GM18499 (cell line): ENCODE measurements around the gene HBM.
"Not testable (repeated sequence)": the region's sequence is repeated elsewhere in the genome, so short reads cannot be mapped to it uniquely, and the experiment has no call there.

ENCODE experiments used
- ATAC-seq: cut with Tn5 transposase; IDR thresholded peaks from one replicate; pipeline ENCODE4 v1.9.1; 2021; ENCODE audit warnings: moderate number of reproducible peaks; ENCODE audit not compliant: insufficient read depth, unreplicated experiment

Gene HBM, protein sequence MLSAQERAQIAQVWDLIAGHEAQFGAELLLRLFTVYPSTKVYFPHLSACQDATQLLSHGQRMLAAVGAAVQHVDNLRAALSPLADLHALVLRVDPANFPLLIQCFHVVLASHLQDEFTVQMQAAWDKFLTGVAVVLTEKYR

GRCh38 chr16:165539-166374 lies at the start of gene HBM:
Gene HBM, plus strand, starts transcription at chr16:165978. Its CDS starts 20 bp downstream, at chr16:165998.
- no peak for ATAC-seq

- no peak for ATAC-seq
These were observed 49.8 kb upstream of the HBM start for GRCh38 chr16:116015-116414.

DNA sequence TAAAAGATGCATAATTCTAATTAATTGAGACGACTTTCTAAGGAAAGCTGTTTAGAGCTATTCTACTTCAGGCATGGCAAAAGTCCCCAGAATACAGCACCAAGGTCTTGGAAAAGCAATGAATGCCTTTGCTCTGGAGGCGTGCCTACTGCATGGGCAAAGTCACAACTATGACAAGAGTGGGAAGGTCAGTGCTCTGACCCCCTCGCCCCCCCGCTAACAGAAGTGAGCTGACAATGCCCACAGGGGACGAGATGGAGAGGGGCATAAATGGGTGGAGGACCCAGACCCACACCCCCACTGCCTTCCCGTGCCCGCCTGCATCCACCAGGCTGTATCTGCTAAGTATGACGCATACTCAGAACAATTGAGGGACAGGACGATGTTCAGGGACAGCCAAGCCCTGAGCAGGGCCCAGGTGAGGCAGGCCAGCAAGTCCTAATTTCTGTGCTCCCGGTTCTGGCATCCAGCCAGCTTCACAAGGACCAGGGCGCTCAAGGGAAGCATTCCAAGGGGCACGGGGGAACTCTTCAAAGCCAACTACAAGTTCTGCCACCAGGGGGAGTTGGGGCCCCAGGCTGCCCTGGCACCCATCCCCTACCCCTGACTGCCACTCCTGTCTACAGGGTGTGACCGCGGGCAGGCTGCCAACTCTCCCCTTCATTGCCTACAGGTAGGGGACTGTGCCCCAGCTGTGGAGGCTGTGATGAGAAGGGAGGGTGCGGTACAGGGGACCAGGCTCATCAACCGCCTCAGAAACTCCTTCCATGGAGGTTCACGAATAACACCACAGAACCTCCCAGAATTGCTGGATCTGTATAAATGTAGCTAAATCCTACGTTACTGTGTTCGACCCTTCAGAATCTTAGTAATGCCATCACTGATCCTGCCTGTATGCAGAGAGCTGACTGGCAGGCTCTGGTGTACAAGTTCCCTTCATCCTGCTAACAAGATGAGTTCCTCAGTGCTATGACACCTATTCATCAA lies 48.1 kb upstream of the HBM start:
- ATAC-seq, result no peak

DNA sequence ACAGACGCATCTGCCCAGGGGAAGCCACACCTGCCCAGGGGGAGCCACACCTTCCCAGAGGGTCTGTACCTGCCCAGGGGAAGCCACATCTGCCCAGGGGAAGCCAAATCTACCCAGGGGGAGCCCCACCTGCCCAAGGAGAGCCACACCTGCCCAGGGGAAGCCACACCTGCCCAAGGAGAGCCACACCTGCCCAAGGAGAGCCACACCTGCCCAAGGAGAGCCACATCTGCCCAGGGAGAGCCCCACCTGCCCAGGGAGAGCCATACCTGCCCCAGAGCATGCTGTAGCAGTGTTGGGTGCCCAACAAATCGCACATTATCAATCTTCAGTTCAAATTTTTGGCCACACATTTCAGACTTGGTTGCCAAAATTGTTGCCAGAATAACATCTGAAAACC lies 46.9 kb upstream of the HBM start:
- no peak for ATAC-seq

DNA sequence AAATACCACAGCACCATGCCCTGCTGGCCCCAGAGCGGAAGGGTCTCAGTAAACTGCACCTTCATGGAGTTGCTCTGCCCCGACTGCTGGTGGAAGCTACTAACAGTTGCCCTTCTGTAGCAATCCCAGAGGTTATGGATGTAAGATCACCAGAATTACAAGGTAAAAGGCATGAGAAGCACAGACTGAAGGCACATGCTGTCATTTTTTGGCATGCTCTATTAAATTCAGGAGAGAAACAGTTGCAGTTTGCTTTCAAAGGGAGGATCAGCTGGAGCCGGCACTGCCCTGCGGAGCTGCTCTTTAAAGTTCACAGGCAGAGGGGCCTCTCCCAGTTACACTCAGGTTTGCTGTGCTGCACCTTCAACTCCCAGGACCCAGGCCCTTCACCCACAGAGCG lies 46.5 kb upstream of the HBM start:
- no peak for ATAC-seq

GRCh38 chr16:119835-120491 lies 45.8 kb upstream of the HBM start:
- ATAC-seq, result no peak

GRCh38 chr16:120756-121155 lies 45.0 kb upstream of the HBM start:
- no peak for ATAC-seq

GRCh38 chr16:122361-122760 lies 43.4 kb upstream of the HBM start:
- no peak for ATAC-seq

DNA sequence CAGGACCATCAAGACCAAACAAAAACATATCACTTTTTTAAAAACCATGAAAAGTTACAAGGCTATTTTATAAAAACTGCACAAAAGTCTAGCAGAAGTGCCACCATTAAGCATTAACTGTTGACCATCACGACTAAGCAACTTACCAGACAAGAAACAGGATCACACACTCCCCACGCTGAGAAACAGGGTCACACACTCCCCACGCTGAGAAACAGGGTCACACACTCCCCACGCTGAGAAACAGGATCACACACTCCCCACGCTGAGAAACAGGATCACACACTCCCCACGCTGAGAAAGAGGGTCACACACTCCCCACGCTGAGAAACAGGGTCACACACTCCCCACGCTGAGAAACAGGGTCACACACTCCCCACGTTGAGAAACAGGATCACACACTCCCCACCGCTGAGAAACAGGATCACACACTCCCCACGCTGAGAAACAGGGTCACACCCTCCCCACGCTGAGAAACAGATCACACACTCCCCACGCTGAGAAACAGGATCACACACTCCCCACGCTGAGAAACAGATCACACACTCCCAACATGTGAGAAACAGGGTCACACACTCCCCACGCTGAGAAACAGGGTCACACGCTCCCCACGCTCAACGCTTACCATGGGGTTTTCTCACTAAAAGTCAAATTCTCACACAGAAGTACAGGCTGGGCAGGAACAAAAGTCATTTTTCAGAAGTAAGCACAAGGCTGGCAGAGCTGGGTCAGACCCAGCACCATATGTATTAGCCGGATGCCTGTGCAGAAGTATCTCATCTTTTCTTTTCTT lies 42.0 kb upstream of the HBM start:
- not testable (repeated sequence) for ATAC-seq

DNA sequence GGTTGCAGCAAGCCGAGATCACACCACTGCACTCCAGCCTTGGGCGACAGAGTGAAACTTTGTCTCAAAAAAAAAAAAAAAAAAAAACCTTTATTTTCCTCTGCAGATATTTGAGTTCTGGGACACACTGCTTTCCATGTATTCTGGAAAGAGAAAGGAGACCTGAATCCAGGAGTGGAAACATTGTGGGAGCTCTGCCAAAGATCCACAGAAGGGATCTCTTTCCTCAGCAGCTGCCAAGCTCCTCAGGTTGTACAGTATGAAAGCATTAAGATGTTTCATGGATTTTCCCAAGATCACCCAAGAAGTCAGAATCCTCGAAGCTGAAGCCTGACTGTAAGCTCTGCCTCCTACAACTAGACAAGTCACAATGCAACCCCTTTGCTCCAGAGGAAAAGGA lies 40.8 kb upstream of the HBM start:
- ATAC-seq, result no peak

GRCh38 chr16:129075-129474 lies 36.7 kb upstream of the HBM start:
- no peak for ATAC-seq

- no peak for ATAC-seq
These were observed 35.1 kb upstream of the HBM start for GRCh38 chr16:130533-131173.

- no peak for ATAC-seq
These were observed 33.7 kb upstream of the HBM start for GRCh38 chr16:132120-132519.

GRCh38 chr16:133716-134115 lies 32.1 kb upstream of the HBM start:
- ATAC-seq, result no peak

- ATAC-seq, result no peak
These were observed 27.7 kb upstream of the HBM start for GRCh38 chr16:138049-138417.

DNA sequence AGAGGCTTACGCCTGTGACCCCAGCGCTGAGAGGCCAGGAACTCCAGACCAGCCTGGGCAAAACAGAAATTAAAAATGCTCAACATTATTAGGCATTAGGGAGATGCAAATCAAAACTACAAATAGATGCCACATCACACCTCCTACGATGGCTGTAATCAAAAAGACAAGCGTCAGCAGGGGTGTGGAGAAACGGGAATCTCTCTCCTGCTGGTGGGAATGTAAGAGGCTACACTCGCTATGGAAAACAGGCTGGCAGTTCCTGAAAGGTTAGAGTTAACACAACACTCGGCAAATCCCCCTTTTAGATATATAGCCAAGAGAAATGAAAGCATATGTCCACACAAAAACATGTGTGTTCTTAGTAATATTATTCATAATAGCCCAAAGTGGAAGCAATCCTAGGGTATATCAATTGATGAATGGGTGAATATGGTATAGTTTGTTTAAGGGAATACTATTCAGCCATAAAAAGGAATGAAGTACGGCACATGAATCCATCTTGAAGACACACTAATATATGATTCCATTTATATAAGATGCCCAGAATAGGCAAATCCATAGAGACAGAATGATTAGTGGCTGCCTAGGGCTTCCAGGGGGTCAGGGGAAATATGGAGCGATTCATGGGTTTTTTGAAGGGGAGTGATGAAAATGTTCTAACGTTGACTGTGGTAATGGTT lies 25.5 kb upstream of the HBM start:
- ATAC-seq, result no peak

DNA sequence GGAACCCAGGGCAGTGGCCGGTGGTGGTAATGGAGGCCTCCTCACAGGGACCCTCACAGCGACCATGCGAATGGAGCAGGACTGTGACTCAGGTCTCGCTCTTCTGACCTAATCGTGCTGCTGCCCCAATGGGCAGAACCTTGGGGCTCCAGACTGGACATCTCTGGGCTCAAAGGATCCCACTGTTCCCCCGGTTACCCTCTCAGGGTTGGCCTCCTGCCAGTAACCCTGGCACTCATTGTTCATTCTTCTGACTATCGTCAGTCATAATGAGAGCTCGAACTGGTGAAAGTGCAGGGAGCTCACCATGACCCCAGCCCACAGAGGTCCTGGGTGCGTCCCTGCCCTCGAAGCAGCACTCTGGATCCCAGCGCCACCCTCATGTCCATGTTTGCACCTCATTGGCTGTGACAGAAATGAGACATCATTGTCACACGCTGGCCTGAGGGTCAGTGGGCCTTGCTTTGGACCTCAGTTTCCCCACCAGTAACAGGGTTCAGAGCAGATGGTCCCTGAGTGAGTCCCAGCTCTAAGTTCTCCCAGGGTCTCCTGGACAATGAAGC lies 23.3 kb upstream of the HBM start:
- no peak for ATAC-seq

DNA sequence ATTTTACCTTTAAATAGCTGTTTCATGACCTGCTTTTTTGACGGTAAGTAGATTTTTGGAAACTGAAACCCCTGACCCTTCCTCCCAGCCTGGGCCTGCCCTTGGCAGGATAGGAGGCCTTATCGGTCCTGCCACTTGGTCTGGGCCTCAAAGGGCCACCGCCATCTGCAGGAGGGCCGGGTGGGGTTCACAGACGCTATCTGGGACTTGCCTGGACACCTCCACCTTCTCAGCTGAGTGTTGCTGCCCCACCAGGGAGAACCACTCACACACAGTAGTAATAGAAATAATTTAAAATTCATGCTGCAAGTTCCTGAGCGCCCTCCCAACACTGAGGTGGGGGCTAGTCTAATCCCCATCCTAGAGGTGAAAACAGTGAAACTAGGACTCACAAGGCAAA lies 22.7 kb upstream of the HBM start:
- ATAC-seq, result no peak
